NOMO-1 (cell line): ENCODE results near the gene CTRB1.

Source experiments
- DNase-seq, 2 experiments: peaks; one replicate each; lab custom pipeline; 2025; ENCODE audit not compliant: unreplicated experiment in 2 of 2; lab: John Stamatoyannopoulos, UW

Gene CTRB1

GRCh38 chr16:75225092-75225491, 6.3 kb downstream of the CTRB1 start:
- no peak for DNase-seq

- no peak for DNase-seq
These were observed 7.1 kb downstream of the CTRB1 start for GRCh38 chr16:75225678-75226515.

DNA sequence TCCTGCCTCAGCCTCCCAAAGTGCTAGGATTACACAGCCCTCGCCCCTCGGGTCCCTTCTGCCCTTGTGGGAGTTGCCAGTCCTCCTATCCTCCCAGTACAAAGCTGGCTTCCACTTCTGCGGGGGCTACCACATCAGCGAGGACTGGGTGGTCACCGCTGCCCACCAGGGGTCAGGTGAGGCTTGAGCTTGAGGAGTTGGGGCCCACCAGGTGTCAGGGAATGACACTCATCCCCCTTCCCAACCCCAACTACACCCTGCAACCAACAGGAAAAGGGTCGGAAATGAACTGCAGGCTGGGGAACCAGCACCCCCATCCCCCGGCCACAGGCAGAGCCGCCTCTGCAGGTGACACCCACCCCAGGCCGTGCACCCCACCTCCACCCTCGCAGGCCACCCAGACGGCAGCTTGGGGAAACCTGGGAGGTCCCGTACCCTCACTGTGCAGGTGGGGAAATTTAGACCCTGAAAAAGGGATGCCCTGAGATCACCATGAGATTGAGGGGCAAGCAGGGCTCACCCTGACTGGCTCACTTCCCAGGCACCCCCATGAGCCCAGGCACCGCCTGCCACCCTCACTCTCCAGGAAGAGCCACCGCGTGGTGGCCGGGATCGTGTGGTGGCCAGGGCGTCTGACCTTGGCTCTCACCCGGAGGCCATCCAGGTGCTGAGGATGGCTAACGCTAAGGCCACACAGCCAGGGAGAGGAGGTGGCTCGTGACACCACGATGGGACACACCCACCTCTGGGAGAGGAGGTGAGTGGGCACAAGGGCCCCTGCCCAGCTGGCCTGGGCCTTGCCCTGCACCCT, 8.0 kb downstream of the CTRB1 start:
- no peak for DNase-seq

GRCh38 chr16:75227361-75228142, 8.8 kb downstream of the CTRB1 start:
- DNase-seq = no peak

DNA sequence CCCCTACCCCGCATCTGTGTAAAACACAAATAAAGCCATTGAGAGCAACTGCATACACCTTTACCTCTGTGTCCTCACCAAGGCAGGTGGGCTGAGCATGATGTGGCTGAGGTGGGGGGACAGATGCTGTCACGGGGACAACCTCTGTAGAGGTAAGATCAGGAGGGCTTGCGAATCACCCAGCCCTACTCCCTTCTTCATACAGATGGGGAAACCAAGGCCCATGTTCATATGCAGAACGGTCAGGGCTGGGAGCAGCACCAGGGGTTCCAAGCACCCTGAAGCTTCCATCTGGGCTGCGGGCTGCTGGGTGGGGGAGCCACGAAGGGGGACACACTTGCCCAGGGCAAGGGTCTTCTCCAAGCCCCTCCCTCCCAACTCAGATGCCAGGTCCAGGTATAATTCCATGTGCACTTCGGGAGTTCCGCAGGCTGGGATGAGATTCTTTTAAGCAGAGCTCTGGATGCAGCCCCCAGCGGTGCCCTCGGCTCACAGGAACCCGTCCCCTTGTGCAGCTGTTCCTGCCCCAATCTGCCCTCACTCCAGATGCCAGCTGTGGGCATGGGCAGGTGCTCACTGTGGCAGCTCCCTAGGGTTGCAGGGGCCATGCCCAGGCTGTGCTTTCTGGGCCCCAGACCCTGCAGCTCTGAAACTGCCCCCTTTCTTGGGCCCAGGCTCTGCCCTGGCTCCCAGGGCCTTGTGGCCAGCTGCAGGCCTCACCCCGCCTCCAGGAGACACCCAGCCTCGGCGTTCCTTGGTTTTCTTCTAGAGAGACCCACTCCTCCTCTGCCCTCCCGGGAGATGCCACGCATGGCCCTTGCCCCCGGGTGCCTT, 9.6 kb downstream of the CTRB1 start:
- DNase-seq = no peak

DNA sequence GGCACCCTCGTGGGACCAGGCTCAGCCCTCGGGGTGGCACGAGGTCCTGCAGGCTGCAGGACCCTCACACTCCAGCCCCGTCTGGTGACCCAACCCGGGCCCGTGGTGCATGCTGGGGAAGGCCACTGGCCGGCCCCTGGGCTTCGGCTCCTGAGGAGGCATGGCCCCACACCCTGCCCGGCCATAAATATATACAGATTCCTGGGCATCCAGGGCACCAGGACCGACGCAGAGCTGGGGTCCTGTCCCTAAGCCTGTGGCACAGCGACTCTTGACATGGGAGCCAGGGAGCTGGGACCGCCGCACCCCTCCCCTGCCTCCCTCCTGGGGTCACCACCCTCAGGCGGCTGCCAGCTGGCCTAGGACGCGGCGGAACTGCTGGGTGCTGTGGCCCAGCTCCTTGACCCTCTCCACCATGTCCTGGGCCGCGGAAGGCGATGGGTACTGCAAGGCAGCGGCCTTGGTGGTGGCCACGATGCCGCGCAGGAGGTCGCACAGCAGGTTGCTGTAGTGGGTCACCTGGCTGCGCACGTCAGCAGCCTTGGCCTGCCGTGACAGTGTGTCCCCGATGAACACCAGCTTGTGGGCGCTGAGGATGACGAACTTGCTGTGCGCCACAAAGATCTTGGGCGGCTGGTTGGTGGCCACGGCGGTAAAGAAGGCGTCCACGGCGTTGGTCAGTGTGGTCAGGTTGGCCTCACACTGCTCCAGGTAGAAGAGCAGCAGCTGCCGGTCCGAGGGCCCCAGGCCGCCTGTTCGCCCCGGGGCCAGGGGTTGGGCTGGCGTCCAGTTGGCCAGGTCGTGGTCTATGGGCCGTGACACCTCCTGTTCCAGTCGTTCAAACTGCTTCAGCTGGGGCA, 10.6 kb downstream of the CTRB1 start:
- DNase-seq = no peak

DNA sequence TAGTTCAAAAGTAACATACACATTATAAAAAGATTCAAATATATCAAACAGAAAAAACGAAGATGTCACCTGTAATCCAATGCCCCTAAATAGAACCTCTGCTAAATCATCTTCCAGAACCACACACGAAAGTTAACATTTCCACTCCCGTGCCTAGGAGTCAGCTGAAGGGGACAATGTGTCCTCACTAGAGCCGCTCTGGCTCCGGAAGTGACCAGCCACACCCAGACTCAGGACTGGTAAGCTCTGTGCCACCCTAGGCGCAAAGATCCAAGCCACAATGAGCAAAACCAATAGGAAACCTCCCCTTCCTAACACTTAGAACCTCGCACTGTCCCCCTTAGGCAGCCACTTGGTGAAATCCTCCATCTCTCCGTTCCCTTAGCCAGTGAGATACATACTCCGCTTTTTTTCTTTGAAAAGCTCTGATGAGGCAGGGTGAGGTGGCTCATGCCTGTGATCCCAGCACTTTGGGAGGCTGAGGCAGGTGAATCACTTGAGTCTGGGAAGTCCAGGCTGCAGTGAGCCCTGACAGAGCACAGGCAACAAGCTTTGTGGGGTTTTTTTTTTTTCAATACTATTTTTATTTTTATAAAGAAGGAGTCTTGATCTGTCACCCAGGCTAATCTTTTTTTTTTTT, 11.8 kb downstream of the CTRB1 start:
- no peak for DNase-seq

- DNase-seq = no peak
These were observed 12.8 kb downstream of the CTRB1 start for GRCh38 chr16:75231570-75231969.

DNA sequence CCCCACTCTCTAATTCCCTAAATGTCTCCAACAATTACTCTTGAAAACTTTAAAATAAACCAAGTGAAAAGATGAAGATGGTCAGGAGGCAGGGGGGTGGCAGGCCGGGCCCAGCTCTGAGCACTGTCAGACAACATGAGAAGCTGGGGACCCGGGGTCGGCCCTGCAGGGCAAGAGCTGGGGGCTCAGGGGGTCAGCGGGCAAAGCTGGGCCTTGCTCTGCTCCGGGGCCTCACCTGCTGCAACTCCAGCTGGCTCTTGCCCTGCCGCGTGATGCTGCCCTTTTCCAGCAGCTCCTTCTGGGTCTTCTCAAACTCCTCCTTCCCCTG, 14.8 kb downstream of the CTRB1 start:
- DNase-seq = no peak

- no peak for DNase-seq
These were observed 16.3 kb downstream of the CTRB1 start for GRCh38 chr16:75234856-75235696.

GRCh38 chr16:75235721-75236193, 17.0 kb downstream of the CTRB1 start:
- no peak for DNase-seq

GRCh38 chr16:75236232-75236631, 17.4 kb downstream of the CTRB1 start:
- DNase-seq = no peak

- DNase-seq = no peak
These were observed 18.1 kb downstream of the CTRB1 start for GRCh38 chr16:75236736-75237397.

DNA sequence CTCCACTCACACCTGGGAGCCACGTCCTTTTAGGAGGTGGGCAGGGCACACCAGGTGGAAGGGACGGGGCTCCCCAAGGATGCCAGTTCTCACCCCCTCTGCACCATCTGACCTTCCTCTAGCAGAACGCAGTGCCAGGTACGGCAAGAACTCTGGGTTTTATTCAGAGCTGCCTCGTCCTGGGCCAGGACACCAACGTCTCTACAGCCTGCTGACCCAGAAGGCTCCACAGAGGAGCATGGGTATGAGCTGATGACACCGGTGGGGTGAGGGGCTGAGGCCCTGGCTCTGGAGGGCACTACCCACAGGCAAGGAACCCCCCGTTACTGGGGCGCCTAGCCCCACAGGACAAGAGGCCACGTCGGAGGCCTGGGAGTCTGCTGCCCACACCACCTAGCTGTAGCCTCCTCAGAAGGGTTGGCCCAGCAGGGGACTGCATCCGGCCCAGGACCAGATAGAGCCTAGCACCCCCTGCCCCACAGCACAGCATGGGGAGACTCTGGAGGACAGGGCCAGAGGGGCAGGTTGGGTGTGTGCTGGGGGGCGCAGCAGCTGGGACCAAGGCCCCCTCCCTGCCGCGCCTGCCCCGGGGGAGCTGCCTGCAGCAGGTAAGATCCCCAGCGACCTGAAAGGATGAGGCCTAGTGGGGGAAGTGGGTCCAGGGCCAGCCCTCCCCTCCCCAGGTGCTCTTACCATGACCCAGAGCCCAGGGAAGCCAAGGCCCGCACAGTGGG, 18.8 kb downstream of the CTRB1 start:
- DNase-seq = no peak

DNA sequence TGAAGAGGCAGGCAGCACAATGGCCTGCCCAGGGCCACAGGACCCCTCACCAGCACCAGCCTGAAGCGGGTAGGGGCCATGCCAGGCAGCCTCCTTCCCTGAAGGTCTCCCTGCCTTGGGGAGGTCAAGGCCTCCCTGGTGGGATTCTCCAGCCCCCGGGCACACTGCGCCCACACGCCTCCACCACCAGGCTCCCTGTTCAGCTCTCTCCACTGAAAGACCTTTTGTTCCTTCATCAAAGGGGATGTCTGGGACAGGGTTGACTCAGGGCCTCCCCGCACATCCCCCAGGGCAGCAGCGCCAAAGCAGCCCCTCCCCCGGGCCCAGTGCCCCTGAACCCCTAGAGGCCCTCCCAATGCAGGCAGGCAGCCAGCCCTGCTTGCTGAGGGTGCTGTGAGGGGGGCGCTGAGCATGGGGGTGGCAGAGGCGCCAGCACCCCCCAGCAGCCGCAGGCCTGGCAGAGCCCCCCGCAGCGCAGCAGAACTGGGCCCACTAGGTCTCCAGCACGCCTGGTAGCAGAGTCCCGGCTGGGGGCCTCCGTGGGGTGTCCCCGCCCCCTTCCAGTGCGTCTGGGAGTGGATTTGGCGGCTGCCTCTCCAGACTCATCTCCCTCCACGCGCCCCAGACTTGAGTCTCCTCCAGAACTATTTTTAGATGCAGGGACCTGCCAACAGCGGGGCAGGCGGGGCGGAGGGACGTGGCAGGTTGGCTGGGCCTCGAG, 19.5 kb downstream of the CTRB1 start:
- DNase-seq = no peak

GRCh38 chr16:75238853-75239541, 20.2 kb downstream of the CTRB1 start:
- no peak for DNase-seq
